ENCODE data around the gene SPPL2A. TPM values are rescaled to one million over a fixed set of nuclear protein-coding genes. Genes with fewer than 3 reads are reported as not detected.
A peak's percentile ranks its signal among the peaks of the same experiment; 100 is the strongest.
"Not testable (repeated sequence)": the region's sequence is repeated elsewhere in the genome, so short reads cannot be mapped to it uniquely, and the experiment has no call there.

SPPL2A gene
- 52.5 and 60.4 TPM in 2 replicates for polyA plus RNA-seq (2014; cell fraction: cytosol; rRNA removed)
- 31.7 and 34.1 TPM in 2 replicates for polyA plus RNA-seq (2014; cell fraction: nucleus; rRNA removed)

DNA sequence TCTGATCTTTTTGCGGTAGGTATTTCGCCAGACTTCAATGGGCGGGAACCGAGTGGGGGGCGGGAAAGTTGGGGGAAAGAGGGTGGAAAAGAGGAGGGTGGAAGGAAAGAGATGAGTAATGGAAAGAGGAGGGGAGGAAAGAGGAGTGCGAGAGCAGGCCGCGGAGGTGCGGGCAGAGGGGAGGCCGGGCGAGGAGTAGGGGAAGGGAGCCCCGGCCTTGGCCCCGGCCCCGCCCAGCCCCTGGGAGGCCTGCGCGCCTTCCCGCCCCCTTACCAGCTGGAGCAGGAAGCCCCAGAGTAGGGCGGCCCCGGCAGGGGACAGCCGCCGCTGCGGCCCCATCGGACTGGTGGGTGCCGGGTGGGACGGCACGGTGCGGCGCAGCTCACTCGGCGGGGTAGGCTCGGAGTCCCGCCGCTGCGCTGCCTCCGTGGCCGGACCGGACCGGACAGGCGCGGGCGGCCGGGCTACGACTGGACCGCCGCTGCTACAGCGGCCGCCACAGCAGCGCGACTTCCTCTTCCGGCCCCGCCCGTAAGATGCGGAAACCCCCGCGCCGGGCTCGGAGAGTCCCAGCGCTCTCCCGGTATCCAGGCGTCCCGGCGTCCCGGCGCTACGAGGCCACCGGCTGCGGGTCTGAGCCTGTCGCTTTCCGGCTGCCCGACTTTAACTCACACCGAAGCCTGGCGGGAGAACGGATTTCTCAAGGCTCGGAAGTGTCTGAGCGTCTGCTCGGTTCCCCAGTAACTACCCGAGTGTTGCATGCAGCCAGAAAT, at the start of gene SPPL2A:
TSS of gene SPPL2A (minus strand) at position 512 of the 773 bp plus-strand sequence. CDS start at position 339, 173 bp downstream.
- peak; percentile 77 for DNase-seq (ENCODE audit: low spot score)

GRCh38 chr15:50814634-50815033, 49.1 kb upstream of the SPPL2A start:
- no peak for DNase-seq (ENCODE audit: low spot score)

DNA sequence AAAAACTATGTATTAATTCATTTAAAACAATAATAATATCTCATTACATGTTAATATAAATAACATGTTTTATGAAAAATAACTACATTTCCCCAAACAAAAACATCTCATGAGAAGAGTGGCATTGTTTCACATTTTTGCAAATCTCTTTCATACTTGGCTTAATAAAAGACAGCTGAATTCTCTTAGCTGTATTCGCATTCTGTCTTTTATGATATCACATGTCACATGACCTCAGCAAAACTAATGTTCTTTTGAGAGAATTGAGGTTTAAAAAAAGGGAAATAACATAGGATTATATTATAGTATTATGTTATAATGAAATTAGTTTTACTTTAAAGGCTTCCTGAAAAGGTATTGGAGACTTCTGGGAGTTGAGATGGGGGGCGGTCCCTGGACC, 48.4 kb upstream of the SPPL2A start:
- DNase-seq (ENCODE audit: low spot score), result no peak

DNA sequence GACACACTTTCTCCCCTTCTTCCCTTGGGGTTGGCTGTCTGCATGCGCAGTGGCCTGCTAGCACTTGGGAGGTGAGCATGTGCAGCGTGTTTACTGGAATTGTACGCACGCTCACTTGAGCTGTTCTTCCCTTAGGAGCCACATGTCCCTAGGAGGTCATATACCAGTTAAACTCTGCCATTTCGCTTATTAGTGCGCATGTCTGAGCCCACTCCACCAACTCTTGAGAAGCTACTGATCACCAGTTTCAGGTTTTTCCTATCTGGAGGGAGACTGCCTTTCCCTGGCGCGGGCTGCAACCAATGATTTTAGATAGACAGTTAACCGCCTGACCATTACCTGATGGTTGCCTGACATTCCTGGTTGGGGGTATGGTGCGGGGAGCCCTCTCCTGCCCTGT, 47.6 kb upstream of the SPPL2A start:
- DNase-seq (ENCODE audit: low spot score), result no peak

- DNase-seq (ENCODE audit: low spot score), result not testable (repeated sequence)
Measured at GRCh38 chr15:50812181-50812506, 46.6 kb upstream of the SPPL2A start.

DNA sequence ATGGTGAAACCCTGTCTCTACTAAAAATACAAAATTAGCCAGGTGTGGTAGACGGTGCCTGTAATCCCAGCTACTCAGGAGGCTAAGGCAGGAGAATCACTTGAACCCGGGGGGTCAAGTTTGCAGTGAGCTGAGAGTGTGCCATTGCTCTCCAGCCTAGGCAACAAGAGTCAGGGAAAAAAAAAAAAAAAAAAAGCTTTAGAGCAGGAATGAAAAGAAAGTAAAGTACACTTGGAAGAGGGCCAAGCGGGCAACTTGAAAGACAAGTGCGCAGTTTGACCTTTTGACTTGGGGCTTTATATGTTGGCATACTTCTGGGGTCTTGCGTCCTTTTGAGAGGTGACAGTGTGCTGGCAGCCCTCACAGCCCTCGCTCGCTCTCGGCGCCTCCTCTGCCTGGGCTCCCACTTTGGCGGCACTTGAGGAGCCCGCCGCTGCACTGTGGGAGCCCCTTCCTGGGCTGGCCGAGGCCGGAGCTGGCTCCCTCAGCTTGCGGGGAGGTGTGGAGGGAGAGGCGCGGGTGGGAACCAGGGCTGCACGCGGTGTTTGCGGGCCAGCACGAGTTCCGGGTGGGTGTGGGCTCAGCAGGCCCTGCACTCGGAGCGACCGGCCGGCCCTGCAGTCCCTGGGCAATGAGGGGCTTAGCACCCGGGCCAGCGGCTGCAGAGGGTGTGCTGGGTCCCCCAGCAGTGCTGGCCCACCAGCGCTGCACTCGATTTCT, 46.1 kb upstream of the SPPL2A start:
- not testable (repeated sequence) for DNase-seq (ENCODE audit: low spot score)

- no peak for DNase-seq (ENCODE audit: low spot score)
Measured at GRCh38 chr15:50810128-50810527, 44.6 kb upstream of the SPPL2A start.

DNA sequence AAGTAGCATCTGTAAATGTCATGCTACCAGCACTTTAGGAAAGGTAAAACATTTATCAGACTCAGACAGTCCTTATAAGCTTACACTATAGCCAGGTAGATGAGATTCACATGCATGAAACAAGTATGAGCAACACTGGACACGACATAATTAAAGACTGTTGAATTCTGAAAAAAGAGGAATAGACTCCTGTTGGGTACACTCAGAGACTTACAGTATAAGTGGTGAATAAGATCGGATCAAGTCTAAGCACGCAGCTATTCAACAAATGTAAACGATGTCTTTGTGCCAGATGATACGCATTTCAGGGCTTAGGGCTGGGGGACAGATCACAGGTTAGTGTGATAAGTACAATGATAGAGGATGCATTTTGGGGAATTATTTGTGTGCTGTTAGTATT, 43.2 kb upstream of the SPPL2A start:
- no peak for DNase-seq (ENCODE audit: low spot score)

- DNase-seq (ENCODE audit: low spot score), result no peak
Measured at GRCh38 chr15:50803479-50804180, 38.1 kb upstream of the SPPL2A start.

GRCh38 chr15:50800715-50801114, 35.2 kb upstream of the SPPL2A start:
- no peak for DNase-seq (ENCODE audit: low spot score)

DNA sequence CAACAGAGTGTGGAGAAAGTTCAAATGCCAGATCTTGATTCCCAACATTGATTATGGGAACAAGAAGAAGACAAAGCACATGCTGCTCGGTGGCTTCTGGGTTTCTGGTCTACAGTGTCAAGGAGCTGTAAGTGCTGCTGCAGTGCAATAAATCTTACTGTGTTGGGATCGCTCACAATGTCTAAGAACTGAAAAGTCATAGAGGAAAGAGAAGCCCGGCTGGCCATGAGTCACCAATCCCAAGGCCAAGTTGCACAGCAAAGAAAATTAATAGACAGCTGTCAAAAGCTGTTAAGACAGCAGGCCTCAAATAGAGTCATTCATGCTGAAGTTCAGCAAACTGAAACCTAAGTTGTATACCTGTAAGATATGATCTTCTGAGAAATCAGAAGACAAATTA, 33.2 kb upstream of the SPPL2A start:
- DNase-seq (ENCODE audit: low spot score), result peak; percentile 35

- no peak for DNase-seq (ENCODE audit: low spot score)
Measured at GRCh38 chr15:50797926-50798325, 32.4 kb upstream of the SPPL2A start.

GRCh38 chr15:50791486-50791885, 26.0 kb upstream of the SPPL2A start:
- no peak for DNase-seq (ENCODE audit: low spot score)

GRCh38 chr15:50790778-50791453, 25.4 kb upstream of the SPPL2A start:
- no peak for DNase-seq (ENCODE audit: low spot score)

DNA sequence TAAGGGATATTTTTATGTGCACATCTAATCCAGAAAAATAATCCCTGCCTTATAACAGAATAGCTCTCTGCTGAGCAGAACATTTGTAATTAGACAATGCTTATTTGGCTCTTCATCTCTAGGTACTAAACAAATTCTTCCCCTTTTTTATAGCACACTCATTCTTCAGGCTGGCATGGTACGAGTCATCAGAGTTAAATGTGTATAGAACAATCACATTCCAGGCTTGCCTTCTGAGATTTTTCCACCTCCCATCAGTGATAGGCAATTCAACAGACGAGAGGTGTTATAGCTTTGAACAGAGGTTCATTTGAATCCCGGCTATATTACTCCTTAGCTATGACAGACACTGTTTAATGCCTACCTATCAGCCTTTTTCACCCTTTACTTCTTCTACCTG, 21.4 kb upstream of the SPPL2A start:
- no peak for DNase-seq (ENCODE audit: low spot score)

GRCh38 chr15:50786438-50786837, 20.9 kb upstream of the SPPL2A start:
- no peak for DNase-seq (ENCODE audit: low spot score)

GRCh38 chr15:50783895-50784294, 18.4 kb upstream of the SPPL2A start:
- DNase-seq (ENCODE audit: low spot score), result no peak

- no peak for DNase-seq (ENCODE audit: low spot score)
Measured at GRCh38 chr15:50783411-50783810, 17.9 kb upstream of the SPPL2A start.

- DNase-seq (ENCODE audit: low spot score), result no peak
Measured at GRCh38 chr15:50778086-50778485, 12.6 kb upstream of the SPPL2A start.

DNA sequence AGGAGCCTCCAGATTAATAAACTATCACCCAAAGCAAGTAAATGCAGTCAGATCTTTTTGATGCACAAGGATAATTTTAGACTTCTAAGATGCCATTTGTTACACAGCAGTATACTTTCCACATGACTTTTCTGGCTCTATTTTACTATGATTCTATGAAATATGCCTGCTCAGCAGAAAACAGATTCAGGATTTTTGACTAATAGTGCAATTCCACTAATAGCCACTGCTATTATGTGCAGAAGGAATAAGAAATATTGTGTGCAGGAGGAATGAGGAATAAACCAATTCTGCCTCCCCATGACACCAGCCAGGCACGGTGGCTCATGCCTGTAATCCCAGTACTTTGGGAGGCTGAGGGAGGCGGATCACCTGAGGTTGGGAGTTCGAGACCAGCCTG, 11.5 kb upstream of the SPPL2A start:
- DNase-seq (ENCODE audit: low spot score), result no peak

GRCh38 chr15:50774450-50774849, 8.9 kb upstream of the SPPL2A start:
- DNase-seq (ENCODE audit: low spot score), result no peak

DNA sequence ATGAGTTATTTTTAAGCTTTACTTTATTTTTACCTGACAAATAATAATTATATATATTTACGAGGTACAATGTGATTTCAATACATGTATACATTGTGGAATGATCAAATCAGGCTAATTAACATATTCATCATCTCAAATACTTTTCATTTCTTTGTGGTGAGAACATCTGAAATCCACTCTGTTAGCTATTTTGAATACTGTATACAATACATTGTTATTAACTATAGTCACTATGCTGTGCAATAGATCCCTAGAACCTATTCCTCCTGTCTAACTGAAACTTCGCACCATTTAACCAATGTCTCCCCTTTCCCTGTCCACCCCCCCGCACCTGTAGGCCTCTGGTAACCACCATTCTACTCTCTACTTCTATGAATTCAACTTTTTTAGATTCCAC, 7.9 kb upstream of the SPPL2A start:
- DNase-seq (ENCODE audit: low spot score), result no peak
